Activated naive CD4-positive, alpha-beta T cell treated with anti-CD3 and anti-CD28 coated beads, Interleukin-2, amount 50 U/mL, for 16 hours (primary cell): ENCODE data around the gene DGKB.
"Not testable (repeated sequence)": the region's sequence is repeated elsewhere in the genome, so short reads cannot be mapped to it uniquely, and the experiment has no call there.

Source experiments
- DNase-seq: peaks from one replicate; pipeline ENCODE4 v3.0.0-alpha.2; 2020

The DGKB gene

GRCh38 chr7:14375998-14376397 is 526.6 kb downstream of the DGKB start:
- DNase-seq: no peak

DNA sequence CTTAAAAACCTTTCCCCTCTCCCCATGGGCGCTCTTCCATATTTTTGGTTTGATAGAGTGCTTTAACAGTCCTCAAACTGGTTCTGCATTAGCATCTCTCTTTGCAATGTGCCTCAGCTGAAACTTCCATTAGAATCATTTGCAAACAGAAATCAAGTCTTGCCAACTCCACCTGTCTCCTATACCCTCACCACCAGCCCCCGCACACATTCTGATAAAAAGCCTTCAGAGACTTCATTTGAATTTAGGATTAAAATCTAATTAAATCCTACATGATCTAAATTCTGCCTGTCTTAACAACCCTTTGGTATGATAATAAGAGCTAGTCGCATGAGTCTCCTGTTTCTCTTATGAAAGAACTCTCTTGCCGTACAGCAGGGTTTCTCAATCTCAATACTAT is 528.2 kb downstream of the DGKB start:
- DNase-seq: no peak

DNA sequence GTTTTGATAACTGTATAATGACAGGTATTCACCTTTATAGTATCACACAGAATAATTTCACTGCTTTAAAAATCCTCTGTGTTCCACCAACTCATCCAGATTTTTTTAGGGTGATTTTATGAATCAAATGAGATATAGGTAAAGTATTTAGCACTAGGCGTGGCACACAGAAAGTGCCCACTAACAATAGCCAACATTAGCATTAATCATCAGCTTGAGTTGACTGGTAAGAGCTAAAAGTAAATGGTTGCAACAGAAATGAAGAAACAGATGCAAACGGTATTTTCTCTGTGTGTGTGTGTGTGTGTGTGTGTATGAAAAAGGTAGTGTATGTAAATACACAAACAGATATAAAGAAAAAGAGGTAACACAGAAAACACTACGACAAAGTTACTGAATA is 534.3 kb downstream of the DGKB start:
- no peak for DNase-seq

- no peak for DNase-seq
Observed at GRCh38 chr7:14351167-14351566, 551.4 kb downstream of the DGKB start.

- DNase-seq: no peak
Observed at GRCh38 chr7:14341200-14341775, 561.3 kb downstream of the DGKB start.

GRCh38 chr7:14340393-14341074 is 562.0 kb downstream of the DGKB start:
- no peak for DNase-seq

GRCh38 chr7:14339861-14340260 is 562.7 kb downstream of the DGKB start:
- no peak for DNase-seq

DNA sequence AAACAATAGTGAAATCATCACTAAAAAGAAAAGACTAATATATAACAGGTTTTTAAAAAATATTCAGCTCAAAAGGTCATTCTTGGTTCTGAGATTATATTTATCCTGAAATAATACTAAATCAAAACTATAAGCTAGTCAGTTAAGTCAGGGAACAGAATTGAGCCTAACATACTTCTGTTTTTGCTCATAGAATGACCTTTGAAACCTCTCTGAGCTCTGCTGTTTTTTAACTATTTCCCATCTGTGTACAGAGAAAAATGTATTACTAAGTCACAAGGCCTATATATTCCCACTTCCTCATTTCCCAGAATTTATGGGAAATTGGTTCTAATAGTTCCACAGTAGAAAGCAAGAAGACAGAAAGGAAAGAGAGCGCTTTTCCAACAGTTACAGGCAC is 566.3 kb downstream of the DGKB start:
- DNase-seq: no peak

DNA sequence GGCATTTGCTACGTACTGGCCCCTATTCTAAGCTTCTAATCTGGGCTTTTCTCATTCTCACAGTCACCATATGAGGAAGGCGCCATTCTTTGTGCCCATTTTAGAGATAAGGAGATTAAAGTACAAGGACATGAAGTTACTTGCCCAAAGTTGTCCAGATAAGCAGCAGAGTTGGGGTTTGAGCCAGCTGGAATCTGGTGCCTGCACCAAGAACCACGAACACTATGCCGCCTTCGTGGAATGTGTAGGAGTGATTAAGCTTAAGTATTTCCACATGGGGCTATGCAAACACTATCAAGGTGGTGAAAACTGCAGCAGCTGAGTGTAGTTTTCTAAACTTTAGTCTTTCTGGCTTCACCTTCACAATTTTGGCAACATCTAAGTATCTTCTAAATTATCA is 570.4 kb downstream of the DGKB start:
- DNase-seq: no peak

- no peak for DNase-seq
Observed at GRCh38 chr7:14324767-14325166, 577.8 kb downstream of the DGKB start.

DNA sequence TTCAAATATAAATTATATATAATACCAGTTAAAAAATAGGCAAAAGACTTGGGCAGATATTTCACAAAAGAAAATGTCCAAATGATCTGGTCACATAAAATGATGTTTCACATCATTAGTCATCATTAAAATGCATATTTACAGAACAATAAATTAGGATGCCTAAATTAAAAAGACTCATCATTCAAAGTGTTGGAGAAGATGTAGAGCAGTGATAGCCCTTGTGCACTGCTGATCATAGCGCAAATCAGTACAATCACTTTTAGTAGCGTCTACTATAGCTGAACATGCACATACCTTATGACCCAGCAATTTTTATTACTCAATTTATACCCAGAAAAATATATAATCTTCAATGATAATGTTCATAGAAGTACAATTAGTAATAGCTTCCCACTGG is 579.8 kb downstream of the DGKB start:
- DNase-seq: no peak

GRCh38 chr7:14321947-14322346 is 580.6 kb downstream of the DGKB start:
- DNase-seq: no peak

DNA sequence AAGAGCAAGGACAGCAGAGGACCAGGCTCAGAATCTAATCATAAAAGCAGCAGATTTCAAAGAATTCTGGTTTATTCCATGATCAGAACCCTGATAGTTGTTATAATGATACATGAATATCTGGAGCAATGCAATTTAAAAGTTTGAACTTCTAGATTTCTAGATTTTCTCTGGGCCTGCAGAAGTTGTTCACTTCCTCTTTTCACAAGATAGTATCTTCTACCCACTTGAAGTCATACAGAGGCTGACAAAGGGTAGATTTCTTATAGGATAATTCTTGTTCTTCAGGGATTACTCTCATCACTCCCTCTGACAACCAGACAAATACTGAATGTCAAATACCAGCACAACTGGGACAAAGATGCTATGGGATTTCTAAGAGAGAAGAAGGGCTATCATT is 593.1 kb downstream of the DGKB start:
- no peak for DNase-seq

DNA sequence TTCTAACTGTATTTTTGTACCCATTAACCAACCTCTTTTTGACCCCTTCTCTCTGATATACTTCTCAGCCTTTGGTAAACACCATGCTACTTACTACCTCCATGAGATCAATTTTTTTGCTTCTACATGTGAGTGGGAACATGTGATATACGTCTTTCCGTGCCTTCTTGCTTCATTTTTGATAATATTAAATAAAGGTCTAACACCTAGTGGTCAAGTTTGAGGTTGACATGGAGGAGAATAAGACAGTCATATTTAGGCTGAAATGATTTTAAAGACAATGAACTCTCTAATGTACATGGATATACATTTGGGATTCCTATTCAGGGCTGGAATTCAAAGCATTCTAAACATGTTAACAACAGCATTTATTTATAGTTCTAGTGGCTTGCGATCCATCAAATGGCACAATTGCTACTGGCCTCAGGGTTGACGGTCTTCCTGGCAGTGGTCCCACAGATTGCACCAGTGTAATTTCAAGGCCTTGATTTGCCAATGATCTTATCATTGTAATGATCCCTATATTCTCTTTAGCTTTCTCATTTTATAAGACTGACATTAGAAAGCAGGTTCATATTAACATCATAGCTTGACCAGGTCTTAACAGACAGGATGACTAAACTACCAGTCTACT is 597.2 kb downstream of the DGKB start:
- DNase-seq: no peak

GRCh38 chr7:14303536-14303935 is 599.0 kb downstream of the DGKB start:
- no peak for DNase-seq

DNA sequence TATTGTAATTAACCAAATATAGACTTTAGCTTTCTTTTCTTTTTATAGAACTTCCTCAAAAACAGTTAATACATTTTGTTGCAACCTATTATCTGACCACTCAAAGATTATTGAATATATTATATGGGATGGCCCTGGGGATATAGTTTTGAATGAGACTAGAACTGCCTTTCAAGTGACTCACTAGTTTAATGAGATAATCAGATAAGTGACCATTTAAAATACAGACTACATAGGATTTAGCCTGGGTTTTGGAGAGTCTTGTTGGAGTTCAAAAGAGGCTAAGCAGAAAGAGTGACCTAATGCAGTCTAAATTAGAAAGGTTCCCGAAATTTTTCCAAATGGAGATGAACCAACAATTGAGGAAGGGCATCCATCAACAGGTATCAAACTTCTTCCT is 607.9 kb downstream of the DGKB start:
- DNase-seq: no peak

- no peak for DNase-seq
Observed at GRCh38 chr7:14293434-14293833, 609.1 kb downstream of the DGKB start.

DNA sequence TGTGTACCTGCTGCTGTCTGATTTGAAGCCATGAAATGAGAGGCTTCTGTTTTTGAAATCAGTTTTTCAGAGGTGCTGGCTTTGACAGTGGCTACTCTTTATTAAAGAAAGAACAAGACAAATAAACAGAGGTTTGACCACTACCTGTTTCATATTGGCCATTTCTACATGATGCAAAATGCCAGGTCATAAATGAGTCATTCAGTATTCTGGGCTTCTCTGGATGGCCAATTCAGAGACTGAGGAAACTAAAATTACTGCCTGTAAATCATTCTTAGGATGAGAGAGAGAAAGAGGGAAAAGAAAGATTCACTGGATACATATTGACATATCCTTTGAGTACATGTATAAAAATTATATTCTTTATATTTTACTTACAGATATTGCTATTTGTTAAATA is 609.8 kb downstream of the DGKB start:
- DNase-seq: no peak

GRCh38 chr7:14289957-14290356 is 612.6 kb downstream of the DGKB start:
- no peak for DNase-seq

GRCh38 chr7:14288701-14289100 is 613.9 kb downstream of the DGKB start:
- no peak for DNase-seq

- DNase-seq: no peak
Observed at GRCh38 chr7:14287398-14287797, 615.2 kb downstream of the DGKB start.

GRCh38 chr7:14286036-14286435 is 616.5 kb downstream of the DGKB start:
- no peak for DNase-seq

GRCh38 chr7:14279065-14279871 is 623.3 kb downstream of the DGKB start:
- not testable (repeated sequence) for DNase-seq

DNA sequence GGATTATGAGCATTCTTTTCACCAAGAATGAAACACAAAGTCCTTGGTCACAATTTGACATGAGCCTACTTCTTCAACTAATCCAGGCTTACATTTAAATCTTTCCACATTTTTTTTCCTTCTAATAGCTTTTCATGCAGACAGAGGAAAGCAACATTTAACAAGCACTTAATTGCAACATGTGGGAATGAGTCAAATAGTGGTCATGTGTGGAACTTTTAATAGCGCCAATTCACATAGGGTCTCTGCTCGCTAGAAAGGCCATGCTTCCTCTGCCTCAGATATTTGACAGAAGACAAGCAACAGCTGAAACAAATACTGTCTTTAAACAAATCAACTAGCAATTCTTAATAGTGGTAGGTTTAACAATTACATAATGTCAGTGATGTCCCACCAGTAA is 627.2 kb downstream of the DGKB start:
- no peak for DNase-seq
